Glomerular visceral epithelial cell (primary cell): Measurements from ENCODE around the gene RAB1A.
A peak's percentile ranks its signal among the peaks of the same experiment; 100 is the strongest.
"Not testable (repeated sequence)": the region's sequence is repeated elsewhere in the genome, so short reads cannot be mapped to it uniquely, and the experiment has no call there.

Experiments used
- DNase-seq: peaks from one replicate; pipeline ENCODE4 v3.0.0-alpha.2; 2016; ENCODE audit errors: extremely low spot score

RAB1A gene

DNA sequence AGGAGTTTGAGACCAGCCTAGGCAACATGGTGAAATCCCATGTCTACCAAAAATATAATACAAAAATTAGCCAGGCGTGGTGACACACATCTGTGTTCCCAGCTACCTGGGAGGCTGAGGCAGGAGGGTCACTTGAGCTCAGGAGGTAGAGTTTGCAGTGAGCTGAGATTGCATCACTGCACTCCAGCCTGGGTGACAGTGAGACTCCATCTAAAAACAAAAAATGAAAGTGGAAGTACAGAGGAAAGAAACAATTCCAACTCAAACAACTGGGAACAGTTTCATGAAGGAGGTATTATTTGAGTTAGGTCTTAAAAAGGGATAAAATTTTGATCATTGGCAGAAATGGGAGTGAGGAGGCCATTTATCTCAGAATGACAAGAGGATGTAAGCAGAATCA lies 6.3 kb upstream of the RAB1A start:
- no peak for DNase-seq

DNA sequence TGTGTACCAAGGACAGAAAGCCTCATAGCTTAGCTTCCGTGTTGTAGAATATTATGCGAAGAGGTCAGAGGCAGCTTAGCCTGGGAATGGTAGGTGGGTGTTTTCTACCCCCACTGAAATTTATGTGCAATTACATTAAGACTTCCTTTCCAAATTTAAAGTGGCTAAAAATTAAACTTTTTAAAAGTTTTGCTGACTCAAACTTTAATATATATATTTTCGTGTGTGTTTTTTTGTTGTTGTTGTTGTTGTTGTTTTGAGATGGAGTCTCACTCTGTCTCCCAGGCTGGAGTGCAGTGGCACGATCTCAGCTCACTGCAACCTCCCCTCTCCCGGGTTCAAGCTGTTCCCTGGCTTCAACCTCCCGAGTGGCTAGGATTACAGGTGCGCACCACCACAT lies 4.3 kb upstream of the RAB1A start:
- no peak for DNase-seq

DNA sequence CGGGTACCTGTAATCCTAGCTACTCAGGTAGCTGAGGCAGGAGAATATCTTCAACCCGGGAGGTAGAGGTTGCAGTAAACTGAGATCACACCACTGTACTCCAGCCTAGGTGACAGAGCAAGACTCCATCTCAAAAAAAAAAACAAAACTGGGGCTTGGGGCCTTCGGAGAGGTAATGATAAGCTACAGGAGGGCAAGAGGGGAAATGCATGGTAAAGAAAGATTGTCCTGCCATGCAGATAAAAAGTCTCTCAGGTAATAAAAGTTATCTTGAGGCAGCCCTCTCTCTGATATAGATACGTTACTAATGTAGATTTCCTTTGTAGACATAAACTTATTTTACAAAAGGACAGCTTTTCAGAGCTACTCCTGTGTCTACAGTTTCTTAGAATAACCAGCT lies 3.7 kb upstream of the RAB1A start:
- no peak for DNase-seq

DNA sequence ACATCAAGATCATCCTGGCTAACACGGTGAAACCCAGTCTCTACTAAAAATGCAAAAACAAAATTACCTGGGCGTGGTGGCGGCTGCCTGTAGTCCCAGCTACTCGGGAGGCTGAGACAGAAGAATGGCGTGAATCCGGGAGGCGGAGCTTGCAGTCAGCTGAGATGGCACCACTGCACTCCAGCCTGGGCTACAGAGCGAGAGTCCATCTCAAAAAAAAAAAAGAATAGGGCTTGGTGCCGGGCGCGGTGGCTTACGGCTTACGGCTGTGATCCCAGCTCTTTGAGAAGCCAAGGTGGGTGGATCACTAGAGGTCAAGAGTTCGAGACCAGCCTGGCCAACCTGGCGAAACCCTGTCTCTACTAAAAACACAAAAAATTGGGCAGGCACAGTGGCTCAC lies 3.0 kb upstream of the RAB1A start:
- DNase-seq = not testable (repeated sequence)

DNA sequence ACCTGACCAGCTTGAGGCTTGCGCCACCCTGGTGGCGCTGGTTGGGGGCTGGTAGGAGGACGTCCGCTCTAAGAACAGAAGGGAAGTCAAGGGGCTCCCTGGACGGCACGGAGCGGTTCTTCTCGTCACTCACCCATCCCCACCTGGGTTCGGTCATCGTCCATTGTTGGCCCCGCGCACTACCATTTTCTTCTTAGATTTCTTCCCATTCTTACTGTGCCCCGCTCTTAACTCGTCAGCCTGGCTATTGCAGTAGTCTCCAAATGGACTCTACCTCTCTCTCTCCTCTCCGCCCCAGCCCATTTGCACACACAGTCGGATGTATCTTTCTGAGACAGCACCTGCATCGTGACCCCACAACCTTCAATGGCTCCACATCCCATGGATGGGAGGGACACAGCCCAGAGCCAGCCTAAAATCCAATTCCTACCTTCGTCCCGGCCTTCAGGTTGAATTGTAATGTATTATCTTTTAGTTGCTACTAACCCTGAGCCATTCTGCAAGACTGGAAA lies 814 bp upstream of the RAB1A start:
- no peak for DNase-seq

DNA sequence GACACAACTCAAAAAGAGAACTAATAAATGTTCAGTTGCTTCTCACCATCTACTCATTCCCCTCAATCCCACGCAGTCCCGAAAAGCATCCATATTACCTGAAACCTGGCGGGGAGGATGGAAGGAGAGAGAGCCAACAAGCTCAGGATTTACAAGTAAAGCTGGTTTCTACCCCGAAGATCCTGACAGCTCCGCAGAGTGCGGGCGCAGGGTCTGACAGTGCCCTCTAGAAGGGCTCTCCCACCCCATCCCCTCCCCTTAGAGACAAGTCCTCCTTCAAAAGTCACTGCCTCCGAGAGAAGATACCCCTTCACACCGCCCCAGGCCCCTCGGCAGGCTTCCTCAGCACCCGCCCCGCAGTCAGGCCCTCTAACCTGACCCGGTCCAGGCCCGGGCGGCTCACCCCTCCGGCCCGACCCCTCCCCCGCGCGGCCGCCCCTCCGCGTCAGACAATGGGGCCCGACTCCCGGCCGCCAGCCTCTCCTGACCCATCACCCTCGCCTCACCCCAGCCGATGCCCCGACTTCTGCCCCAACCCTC lies 550 bp downstream of the RAB1A start:
- peak; percentile 19 for DNase-seq

DNA sequence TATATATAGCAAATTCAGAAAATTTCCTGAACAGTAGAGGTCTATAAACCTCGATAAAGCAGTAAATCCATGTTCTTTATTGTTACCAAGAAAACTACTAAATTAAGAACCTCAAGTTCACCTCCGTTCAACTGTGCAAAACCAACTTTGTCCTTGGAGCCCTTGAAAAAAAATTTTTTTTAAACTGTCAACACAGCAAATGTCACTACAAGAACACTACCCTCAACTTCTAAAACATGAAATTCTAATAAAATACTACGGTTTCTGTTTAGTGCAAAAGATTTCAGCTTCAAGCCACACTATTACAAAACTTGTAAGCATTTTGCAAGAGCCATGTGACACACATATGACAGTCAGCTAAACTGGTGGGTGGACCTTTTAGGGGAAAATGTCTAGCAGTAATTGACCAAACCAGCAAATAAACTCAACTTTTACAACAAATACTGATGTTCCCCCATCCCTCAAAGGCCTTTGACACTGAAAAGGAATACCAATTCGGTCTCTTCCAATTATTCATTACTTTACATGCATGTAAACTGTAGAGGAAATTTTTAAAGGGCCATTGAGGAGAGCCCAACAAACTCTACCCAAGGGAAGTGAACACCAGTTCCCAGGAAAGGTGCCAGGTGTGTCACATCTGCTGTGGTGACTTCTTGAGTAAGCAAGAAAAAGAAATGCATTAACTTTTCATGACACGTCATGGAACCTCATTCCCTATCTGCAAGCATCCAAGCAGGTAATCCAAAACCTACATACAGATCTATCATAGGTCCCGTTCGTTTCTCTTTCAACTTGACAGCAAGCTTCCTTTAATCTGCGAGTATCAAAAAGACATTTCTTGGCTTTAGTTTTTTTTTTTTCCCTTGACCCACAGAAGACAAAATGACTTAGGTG lies 1.4 kb downstream of the RAB1A start:
- DNase-seq = peak; percentile 6

DNA sequence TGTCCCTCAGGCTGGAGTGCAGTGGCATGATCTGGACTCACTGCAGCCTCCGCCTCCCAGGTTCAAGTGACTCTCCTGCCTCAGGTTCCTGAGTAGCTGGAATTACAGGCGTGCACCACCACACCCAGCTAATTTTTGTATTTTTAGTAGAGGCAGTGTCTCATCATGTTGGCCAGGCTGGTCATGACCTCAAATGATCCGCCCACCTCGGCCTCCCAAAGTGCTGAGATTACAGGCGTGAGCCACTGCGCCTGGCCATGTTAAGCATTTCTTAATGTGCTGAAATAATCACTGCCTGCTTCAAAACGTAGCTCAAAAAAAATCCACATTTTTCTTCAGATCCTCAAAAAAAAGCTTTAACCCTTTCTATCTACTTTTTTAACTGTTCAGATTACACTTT lies 4.4 kb downstream of the RAB1A start:
- DNase-seq = peak; percentile 14

DNA sequence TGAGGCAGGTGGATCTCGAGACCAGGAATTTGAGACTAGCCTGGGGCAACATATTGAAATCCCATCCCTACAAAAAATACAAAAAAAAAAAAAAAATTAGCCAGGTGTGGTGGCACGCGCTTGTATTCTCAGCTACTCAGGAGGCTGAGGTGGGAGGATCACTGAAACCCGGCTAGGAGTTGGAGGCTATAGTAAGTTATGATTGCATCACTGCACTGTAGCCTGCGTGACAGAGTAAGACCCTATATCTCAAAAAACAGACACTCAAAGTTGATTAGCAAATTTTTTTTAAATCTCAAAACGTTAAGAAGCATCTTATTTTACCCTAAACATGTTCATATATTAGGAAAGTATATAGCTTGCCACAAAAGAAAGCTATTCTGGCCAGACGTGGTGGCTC lies 7.6 kb downstream of the RAB1A start:
- no peak for DNase-seq

DNA sequence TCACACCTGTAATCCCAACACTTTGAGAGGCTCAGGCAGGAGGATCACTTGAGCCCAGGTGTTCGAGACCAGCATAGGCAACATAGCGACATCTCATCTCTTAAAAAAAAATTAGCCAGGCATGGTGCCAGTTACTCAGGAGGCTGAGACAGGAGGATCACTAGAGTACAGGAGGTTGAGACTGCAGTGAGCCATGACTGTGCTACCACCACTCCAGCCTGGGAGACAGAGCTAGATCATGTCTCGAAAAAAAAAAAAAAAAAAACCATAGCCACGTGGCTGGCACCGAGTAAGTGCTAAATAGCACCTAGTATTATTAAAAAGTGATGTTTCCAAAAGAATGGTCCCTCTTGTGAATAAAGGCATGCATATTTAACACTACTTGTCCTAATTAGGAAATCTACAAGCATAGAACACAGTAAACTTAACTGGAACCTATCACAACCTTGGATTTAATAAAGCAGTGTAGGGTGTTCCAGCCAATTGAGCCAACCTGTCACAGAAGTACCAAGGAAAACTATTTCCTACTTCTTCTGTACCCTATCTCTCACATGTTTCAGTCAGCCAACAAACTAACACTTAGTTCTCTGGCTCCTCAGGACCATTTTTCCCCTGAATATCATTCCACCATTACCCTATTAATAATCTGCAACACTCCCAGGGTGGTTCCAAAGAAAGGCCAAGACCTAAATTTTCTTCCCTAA lies 8.8 kb downstream of the RAB1A start:
- no peak for DNase-seq

DNA sequence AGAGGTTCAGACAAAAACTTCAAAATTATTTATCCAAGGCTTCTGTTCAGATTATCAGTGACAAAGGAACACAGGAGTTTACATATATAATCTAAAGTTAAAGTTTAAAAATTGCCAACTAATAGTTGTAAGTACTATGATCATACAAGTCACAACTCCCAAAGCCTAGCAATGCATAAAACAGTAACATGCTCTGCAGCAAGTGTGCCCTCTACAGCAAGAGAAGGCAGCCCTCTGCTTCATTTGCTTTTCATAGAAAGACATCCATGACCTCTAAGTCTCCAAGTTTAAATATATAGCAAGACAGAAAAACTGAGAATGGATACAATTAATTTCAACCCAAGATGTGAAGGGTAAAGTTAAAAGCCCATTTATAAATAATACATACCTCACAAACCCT lies 13.3 kb downstream of the RAB1A start:
- no peak for DNase-seq

DNA sequence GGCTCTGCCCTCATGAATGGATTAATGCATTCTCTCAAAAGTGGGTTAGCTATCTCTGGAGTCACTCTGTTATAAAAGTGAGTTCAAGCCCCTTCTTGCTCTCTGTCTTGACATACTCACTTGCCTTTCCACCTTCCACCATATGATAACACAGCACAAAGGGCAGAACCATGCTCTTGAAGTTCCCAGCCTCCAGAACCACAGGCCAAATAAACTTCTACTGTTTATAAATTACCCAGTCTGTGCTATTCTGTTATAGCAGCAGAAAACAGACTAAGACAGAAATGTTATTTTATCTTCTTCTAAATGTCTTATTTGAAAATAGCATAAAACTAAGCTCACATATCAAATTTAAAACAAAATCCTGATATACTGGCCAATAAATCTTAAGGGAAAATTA lies 15.0 kb downstream of the RAB1A start:
- no peak for DNase-seq

DNA sequence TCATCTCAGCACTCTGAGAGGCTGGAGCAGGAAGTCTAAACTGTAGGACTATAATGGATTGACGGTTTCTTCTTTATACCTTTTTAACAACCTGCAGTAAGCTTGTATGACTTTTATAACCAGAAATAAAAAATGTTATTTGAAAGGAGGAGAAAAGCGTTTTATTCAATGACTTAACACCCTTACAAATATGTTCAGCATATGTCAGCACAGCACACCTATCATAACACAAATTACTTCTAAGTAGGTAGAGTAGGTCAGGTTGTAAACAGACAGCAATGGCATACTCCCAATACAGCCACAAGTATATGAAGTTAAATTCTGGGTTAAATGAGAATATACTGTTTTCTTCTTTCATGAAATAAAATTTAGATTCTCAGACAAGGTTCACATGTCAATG lies 16.1 kb downstream of the RAB1A start:
- DNase-seq = no peak

DNA sequence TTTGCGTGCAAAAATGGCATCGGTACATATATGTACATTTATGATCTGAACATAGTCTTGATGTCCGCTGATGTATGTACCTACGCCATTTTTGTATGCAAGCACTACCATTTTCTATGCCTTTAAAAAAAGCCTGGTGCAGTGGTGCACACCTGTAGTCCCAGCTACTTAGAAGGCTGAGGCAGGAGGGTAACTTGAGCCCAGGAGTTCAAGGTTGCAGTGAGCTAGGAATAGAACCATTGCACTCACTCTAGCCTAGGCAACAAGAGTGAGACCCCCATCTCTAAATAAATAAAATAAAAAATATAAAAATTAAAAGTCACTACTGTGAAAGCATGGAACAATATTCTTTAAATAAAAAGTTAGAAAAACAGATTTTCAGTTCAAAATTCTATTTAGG lies 16.7 kb downstream of the RAB1A start:
- no peak for DNase-seq

DNA sequence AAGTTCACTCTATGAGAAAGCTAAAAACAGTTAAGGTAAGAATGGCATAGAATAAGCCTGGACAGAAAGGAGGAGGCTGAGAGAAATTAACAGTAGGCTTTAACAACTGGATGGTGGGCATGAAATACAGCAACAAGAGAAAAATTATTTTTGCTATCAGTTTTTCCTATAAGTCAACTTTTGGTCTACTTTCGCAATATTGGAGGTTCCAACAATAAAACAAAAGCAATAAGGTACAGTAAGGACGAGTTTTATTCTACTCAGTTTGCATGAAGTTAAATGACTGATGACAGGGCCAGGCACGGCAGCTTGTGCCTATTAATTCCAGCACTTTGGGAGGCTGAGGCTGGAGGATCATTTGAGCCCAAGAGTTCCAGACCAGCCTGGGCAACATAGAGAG lies 17.3 kb downstream of the RAB1A start:
- DNase-seq = no peak

DNA sequence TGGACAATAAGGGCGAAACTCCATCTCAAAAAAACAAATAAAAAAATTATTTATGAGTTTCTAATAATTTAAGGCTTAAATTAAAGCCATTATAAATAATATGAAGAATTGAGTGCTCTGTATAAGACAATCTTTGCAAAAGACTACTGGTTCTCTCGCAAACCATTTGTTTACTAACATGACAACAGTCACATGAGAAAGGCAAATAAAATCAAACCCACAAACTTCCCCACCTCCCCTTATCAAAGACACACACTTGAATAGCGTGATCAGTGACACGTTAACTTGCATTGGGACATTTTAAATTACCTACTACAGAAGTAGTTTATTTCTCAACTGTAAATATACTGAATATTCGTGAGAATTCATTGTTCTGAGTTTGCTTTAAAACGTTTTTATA lies 21.1 kb downstream of the RAB1A start:
- no peak for DNase-seq

DNA sequence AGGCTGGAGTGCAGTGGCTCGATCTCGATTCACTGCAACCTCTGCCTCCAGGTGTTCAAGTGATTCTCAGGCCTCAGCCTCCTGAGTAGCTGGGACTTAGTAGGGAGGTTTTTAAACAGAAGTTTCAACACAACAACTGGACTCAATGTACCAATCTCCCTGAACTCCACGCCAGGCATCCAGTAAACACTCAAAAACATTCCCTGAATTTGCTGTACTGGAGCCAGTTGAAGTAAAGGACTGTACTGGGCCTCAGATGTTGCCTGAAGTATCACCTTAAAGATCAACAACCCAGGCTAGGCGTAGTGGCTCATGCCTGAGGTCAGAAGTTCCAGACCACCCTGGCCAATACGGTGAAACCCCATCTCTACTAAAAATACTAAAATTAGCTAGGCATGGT lies 22.4 kb downstream of the RAB1A start:
- DNase-seq = no peak

DNA sequence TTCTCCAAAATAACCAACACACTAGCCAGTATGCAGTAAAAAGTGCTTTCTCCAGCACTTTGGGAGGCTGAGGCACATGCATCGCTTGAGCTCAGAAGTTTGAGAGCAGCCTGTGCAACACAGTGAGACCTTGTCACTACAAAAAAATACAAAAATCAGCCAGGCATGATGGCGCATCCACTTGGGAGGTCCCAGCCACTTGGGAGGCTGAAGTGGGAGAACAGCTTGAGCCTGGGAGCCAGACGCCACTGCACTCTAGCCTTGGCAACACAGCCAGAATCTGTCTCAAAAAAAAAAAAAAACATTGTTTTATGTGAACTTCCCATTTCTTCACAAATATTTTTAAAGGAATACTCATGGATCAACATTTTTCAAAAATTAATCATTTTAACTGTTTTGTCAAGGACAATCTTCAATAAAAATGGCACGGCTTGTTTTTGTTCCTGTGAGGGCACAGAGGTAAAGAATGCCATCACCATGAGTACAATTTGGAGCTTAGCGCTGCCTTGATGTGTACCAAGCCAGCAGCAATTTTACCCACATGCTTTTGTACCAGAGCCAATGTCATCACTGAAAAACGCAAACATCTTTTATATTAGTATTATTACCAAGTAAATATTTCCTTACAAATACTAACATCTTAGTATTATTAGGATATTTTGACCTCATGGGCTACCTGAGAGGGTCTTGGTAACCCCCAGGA lies 26.7 kb downstream of the RAB1A start:
- no peak for DNase-seq

DNA sequence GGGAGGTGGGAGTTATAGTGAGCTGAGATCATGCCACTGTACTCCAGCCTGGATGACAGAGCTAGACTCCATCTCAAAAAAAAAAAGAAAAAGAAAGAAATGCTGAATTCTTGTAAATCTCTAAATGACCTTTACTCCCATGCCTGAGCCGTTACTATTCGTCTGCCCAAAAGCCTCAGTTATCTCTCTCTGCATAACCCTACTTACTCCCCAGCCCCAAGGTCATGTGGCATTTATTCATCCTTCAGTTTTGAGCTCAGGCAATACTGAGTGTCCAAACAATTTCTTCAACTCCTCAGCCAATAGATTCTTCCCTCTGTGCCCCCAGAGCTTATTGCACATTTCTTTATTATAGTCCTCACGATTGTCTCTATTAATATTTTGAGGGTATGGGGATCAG lies 28.8 kb downstream of the RAB1A start:
- DNase-seq = no peak

DNA sequence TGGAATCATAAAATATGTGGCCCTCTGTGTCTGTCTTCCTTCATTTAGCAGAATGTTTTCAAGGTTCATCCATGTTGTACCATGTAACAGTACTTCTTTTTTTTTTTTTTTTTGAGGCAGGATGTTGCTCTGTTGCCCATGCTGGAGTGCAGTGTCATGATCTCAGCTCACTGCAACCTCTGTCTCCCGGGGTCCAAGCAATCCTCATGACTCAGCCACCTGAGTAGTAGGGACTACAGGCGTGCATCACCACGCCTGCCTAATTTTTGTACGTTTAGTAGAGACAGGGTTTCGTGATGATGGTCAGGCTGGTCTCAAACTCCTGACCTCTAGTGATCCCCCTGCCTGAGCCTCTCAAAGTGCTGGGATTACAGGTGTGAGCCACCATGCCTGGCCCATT lies 31.2 kb downstream of the RAB1A start:
- no peak for DNase-seq

DNA sequence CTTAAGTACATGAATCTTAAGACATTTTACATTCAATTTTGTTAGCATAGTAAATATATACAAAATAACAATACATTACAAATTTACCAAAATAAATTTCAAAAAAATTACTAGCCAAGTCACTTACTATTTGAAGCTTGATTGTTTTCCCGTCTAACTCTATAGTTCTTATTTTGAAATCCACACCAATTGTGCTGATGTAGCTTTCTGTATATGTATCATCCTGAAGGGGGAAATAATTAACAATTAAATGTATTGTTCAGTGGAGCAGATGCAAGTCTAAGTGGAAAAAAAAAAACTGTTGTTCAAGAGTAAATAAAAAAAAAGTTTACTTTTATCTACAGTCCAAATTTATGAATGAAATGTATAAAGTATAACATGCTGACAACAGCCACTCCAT lies 32.1 kb downstream of the RAB1A start:
- no peak for DNase-seq

DNA sequence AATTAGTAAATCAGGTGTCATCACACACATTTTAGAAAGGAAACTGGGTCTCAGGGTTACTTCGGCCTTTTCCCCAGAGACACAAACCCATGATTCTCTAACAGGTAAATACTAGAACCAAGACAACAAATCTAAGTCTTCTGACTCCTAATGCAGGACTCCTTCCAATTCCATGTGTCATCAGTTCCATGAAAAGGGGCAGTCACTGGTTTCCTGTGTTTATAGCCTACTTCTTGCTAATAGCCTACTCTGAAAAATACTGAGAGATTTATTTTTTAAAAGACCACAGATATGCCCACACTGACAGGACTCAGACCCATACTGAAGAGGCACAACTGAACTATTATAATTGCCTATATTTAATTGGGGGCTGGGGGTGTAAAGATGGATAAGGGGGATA lies 33.0 kb downstream of the RAB1A start:
- no peak for DNase-seq
